Measurements from ENCODE around the gene STAB1.

Gene STAB1

DNA sequence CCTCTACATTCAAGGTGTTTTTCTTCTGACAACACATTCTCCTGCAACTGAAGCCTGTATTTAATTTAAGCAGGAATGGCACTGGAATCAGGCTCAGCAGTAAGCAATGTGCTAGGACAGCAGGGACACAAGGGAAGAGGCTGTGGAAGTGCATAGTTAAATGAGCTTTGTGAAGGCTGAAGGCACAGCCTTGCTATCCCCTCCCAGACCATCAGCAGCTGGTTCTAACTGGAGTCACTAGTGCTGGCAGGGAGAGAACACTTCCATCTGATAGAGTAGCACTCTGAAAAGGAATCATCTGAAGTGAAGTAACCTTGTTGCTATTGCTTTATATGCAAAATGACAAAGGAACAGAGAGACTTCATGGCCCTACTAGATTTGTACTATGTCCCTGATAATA, 56.0 kb downstream of the STAB1 start:
- H3K4me3 ChIP-seq (ENCODE audit: low read depth, low read length) = no peak overlapping the region
- no peak for DNase-seq (ENCODE audit: low read depth)

DNA sequence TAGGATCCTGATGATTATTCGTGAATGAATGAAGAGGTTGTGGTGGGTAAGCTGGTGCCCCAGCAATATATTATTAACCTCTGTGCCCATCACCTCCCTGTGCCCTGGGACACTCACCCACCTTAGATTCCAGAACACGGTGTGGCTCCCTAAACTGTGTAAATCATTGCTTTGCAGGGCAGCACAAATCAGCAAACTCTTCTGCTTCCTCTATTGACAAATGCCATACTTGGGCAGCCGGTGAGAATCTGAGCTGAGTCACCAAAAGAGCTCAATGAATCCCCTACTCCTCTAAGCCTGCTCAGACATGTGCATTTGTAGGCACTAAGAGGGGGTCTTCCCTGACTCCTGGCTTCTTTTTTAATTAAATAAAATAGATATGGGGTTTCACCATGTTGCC, 57.0 kb downstream of the STAB1 start:
- DNase-seq (ENCODE audit: low read depth) = no peak
- H3K4me3 ChIP-seq (ENCODE audit: low read depth, low read length) = no peak overlapping the region

DNA sequence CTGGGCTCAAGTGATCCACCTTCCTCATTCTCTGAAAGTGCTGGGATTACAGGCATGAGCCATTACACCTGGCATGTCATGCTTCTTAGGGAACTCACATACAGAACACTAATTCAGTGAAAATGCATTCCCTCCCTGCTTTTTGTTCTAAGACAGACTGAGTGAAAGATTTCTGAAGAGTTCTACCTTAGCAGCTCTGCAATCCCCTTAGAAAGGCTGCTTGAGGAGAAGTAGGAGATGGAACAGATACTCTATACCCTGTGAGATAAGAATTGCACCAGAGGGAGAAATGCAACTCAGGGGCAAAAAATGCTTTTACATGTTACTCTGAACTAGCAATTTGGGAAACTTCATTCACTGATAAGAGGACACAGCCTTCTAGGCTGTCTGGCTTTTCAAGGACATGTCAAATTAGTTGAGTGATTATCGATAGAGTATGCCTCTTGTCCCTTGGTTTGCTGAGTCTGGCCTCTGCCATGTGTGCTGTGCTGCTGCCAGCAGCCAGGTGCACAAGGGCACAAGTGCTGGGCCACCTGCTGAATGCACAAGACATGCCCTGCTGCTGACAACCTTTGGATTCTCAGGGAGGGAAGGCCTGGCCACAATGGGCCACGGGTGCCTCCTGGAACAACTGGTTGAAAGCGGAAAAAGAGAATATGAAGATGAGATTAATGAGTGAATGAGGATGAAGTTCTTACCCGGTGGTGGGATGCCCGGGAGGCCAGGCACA, 59.1 kb downstream of the STAB1 start:
- DNase-seq (ENCODE audit: low read depth) = no peak
- no peak overlapping the region for H3K4me3 ChIP-seq (ENCODE audit: low read depth, low read length)

DNA sequence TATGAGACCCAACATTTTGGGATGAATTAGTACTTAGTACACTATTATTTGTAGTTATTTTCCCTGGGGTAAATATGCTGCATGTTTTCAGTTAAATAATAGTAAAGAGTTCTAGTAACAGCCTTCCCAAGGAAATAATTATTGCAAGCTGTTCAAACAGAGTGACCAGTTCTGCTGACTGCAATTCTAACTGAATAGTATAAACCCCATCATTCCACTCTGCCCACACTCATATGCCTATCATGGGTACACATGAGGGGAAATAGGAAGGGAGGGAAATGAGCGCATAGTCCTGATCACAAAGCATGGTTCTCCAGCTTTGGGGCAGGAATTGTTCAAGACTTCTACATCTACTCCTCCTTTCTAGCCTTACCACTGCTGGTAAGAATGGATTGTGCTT, 59.9 kb downstream of the STAB1 start:
- DNase-seq (ENCODE audit: low read depth) = no peak
- no peak overlapping the region for H3K4me3 ChIP-seq (ENCODE audit: low read depth, low read length)

DNA sequence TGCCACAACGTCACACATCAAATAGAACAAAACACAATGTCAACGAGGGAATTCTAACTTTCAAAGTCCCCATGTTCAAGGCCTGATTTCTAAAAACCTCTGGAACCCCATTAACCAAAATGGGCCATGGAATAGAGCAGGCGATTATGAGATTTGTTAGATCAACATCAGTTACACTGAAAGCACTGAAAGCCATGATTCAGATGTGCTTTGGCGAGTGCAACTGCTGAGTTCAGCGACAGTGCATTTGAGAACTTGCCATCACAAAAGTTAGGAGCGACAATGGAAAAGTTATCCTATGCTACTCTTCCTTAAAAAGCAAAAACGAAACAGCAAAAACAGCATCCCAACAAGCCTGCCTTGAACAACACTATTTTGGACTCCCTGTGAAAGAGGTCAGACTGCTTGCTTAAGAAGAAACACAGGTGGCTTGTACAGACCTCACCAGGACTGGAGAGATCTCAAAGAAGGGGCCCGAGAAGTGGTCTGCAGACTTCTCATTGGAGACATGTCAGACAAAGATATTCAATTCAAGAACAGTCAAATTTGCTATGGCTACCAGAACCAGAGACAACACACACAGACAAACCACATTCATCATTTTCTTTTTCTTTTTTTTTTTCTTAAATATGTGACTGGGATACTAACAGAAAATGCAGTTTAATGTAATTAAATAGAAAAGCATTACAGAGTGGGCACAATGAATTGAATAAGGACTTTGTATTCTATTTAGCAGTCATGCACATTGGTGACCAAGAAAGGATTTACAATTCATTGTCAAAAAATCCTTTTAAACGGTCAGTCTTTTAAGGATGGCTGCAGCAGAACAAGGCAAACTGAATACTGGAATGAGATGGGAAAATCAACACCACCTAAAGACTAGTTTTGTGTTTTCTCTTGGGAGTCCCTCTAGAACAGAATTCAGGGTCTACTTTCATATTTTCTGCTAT, 62.1 kb downstream of the STAB1 start:
- no peak for DNase-seq (ENCODE audit: low read depth)
- no peak overlapping the region for H3K4me3 ChIP-seq (ENCODE audit: low read depth, low read length)

DNA sequence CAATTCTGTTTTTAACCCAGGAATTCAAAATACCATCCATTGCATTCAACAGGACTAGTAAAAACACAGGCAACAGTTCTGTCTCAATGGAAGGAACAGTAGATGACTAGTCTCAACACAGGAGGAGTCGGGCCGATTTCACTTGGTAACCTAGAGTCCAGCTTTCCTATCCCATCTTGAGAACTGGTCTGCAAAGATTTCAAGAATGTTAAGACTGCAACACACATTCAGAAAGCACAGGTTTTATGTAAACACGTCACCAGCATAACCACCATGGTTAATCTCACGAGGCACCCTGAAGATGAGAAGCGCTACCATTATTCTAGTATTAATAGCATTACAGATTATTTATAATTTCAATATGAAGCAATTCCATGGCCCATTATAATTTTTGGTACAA, 63.3 kb downstream of the STAB1 start:
- no peak overlapping the region for H3K4me3 ChIP-seq (ENCODE audit: low read depth, low read length)
- no peak for DNase-seq (ENCODE audit: low read depth)

DNA sequence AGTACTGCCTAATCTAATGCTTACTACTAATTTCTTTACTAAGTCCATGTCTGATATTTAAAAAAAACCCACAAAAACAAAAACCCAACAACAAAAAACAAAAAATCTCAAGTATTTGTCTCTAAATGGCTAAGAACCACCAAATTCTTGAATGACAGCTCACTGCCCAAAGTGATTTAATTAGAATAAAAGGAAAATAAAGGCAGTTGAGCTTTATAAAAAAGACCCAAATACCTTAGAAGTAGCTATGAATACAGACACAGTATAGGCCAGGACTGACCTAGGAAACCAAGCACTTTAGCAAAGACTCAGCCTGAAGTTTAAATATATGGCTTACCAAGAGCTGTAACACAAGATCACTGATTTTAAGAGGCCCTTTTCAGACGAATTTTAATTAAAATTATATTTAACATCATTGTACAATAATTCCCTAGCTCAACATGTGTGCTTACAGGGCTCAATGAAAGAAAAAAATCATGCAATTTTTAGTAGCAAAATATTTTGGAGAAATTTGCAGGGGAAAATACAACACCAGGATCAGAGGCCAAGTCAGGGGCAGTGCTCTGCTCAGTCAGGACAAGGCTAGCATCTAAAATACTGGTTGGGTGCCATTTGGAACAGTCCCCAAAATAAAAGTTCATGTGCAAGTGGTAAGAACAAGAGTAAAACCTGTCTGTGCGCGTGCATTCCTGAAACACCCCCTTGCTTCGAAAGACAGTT, 66.0 kb downstream of the STAB1 start:
- no peak for DNase-seq (ENCODE audit: low read depth)
- no peak overlapping the region for H3K4me3 ChIP-seq (ENCODE audit: low read depth, low read length)

DNA sequence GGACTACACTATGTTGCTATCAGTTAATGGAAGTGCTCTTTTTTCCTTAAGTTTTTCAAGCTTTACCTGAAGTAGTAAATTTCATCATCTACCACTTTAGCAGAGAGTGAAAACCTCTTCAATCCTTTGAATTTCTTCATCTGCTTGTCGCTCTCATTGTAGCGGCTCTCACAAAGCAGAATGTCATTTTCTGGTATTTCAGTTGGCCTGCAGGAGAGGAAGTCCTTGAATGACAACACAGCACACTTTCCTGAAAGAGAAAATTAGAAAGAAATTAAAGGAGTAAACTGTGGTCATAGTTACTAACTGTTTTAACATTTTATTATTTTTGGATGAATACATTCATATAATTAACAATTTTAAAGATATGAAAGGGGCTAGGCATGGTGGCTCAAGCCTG, 68.8 kb downstream of the STAB1 start:
- no peak overlapping the region for H3K4me3 ChIP-seq (ENCODE audit: low read depth, low read length)
- DNase-seq (ENCODE audit: low read depth) = no peak

DNA sequence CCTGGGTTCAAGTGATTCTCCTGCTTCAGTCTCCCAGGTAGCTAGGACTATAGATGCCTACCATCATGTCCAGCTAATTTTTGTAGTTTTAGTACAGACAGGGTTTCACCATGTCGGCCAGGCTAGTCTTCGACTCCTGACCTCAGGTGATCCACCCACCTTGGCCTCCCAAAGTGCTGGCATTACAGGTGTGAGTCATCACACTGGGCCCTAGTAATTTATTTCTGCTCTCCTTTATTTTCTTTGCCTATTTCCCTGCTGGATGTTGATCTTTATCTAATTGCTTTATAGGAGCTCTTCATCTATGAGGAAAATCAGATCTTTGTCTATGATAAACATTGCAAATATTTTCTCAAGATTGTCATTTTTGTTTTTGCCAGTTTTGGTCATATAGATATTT, 72.9 kb downstream of the STAB1 start:
- no peak for DNase-seq (ENCODE audit: low read depth)
- no peak overlapping the region for H3K4me3 ChIP-seq (ENCODE audit: low read depth, low read length)

DNA sequence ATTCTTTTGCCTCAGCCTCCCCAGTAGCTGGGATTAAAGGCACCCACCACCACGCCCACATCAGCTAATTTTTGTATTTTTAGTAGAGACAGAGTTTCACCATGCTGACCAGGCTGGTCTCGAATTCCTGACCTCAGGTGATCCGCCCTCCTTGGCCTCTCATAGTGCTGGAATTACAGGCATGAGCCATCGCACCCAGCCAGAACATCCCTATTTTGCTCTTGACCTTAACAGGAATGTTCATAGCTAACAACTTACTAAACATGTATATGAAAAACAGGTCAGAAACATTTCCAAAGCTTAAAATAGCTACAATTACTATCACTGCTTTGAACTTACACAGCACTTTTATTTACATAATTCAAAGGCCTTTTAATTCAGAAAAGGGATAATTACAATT, 74.9 kb downstream of the STAB1 start:
- DNase-seq (ENCODE audit: low read depth) = no peak
- H3K4me3 ChIP-seq (ENCODE audit: low read depth, low read length) = no peak overlapping the region

DNA sequence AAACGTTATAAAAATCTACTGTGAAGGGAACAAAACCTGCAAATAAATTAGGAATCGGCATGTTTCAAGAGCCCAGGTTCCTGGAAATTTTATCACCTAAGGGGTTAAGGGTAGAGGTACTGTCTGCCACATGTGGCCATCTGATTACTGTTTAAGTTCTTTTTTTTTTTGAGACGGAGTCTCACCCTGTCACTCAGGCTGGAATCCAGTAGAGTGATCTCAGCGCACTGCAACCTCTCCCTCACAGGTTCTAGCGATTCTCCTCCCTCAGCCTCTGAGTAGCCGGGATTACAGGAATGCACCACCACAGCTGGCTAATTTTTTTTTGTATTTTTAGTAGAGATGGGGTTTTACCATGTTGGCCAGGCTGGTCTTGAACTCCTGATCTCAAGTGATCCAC, 77.1 kb downstream of the STAB1 start:
- DNase-seq (ENCODE audit: low read depth) = no peak
- no peak overlapping the region for H3K4me3 ChIP-seq (ENCODE audit: low read depth, low read length)

Measured in skeletal muscle cell (primary cell).